Neural progenitor cell (in vitro differentiated cells): ENCODE measurements around the gene IRS2. TPM values are rescaled to one million over a fixed set of nuclear protein-coding genes. Genes with fewer than 3 reads are reported as not detected.

Experiments
- DNase-seq: peaks from one replicate; pipeline ENCODE4 v3.0.0-alpha.2; 2016; ENCODE audit warnings: low spot score
- H2AFZ ChIP-seq: fragments of 200-600 bp; sonication (generic); replicated peaks from 2 replicates; pipeline ENCODE4 v1.6.1; 2016; ENCODE audit warnings: antibody characterized with exemption
- H3F3A ChIP-seq: fragments of 200-600 bp; sonication (generic); 2 replicates; pipeline ENCODE4 v1.6.1; 2016; ENCODE audit warnings: antibody characterized with exemption, low read depth
- H3K27ac ChIP-seq: fragments of 200-600 bp; sonication (generic); 2 replicates; pipeline ENCODE4 v1.5.1; 2016; ENCODE audit warnings: mild to moderate bottlenecking
- H3K27me3 ChIP-seq: fragments of 200-600 bp; sonication (generic); 2 replicates; pipeline ENCODE4 v1.6.1; 2016; ENCODE audit warnings: mild to moderate bottlenecking, moderate library complexity
- H3K36me3 ChIP-seq: fragments of 200-600 bp; sonication (generic); 2 replicates; pipeline ENCODE4 v1.5.1; 2016
- H3K4me1 ChIP-seq: fragments of 200-600 bp; sonication (generic); 2 replicates; pipeline ENCODE4 v1.6.1; 2016; ENCODE audit warnings: mixed run types
- H3K4me2 ChIP-seq: fragments of 200-600 bp; sonication (generic); 2 replicates; pipeline ENCODE4 v1.6.1; 2016
- H3K4me3 ChIP-seq: fragments of 200-600 bp; sonication (generic); 2 replicates; pipeline ENCODE4 v1.5.1; 2016
- H3K79me2 ChIP-seq: fragments of 200-600 bp; sonication (generic); 2 replicates; pipeline ENCODE4 v1.6.1; 2016; ENCODE audit warnings: low read depth
- H3K9ac ChIP-seq: fragments of 200-600 bp; sonication (generic); 2 replicates; pipeline ENCODE4 v1.6.1; 2016
- H3K9me3 ChIP-seq: fragments of 200-600 bp; sonication (generic); 2 replicates; pipeline ENCODE4 v1.5.1; 2016; ENCODE audit warnings: low read depth
- H4K20me1 ChIP-seq: fragments of 200-600 bp; sonication (generic); 2 replicates; pipeline ENCODE4 v1.6.1; 2016; ENCODE audit warnings: low read depth
- H3K27ac Mint-ChIP-seq: 3 replicates; pipeline ENCODE4 v1.8.0; 2021; ENCODE audit warnings: mixed read lengths
- H3K27me3 Mint-ChIP-seq: 2 replicates; pipeline ENCODE4 v1.8.0; 2022; ENCODE audit warnings: low read depth, mild to moderate bottlenecking, inconsistent platforms, moderate library complexity, mixed read lengths; ENCODE audit not compliant: insufficient read depth
- H3K36me3 Mint-ChIP-seq: 3 replicates; pipeline ENCODE4 v1.8.0; 2021; ENCODE audit warnings: mixed read lengths
- H3K4me1 Mint-ChIP-seq: 3 replicates; pipeline ENCODE4 v1.8.0; 2021; ENCODE audit warnings: mixed read lengths
- H3K4me3 Mint-ChIP-seq: 3 replicates; pipeline ENCODE4 v1.8.0; 2021; ENCODE audit warnings: mild to moderate bottlenecking, moderate library complexity, mixed read lengths
- H3K9me3 Mint-ChIP-seq: 3 replicates; pipeline ENCODE4 v1.8.0; 2020; ENCODE audit warnings: mixed read lengths
- EZH2 ChIP-seq: fragments of 200-600 bp; sonication (generic); IDR thresholded peaks from 2 replicates; pipeline ENCODE4 v1.6.1; 2017; ENCODE audit warnings: antibody characterized with exemption, mild to moderate bottlenecking, moderate library complexity
- EZH2phosphoT487 ChIP-seq: fragments of 200-600 bp; sonication (generic); IDR thresholded peaks from 2 replicates; pipeline ENCODE4 v1.6.1; 2017; ENCODE audit warnings: antibody characterized with exemption
- total RNA-seq: library from RNA; depleted of rRNA; stranded (reverse); fragments of >200 nt; gene quantifications from 2 replicates; pipeline ENCODE4 v1.2.3, GENCODE V29; 2015; ENCODE audit warnings: low replicate concordance
- TF ChIP-seq, protein P1 (sequence below): fragments of 200-600 bp; sonication (generic); IDR thresholded peaks from 2 replicates; pipeline ENCODE4 v1.5.1; 2017; ENCODE audit warnings: antibody characterized with exemption, mild to moderate bottlenecking

IRS2 gene
- total RNA-seq, 1 donor from 2014 or later, result 4.2 TPM

DNA sequence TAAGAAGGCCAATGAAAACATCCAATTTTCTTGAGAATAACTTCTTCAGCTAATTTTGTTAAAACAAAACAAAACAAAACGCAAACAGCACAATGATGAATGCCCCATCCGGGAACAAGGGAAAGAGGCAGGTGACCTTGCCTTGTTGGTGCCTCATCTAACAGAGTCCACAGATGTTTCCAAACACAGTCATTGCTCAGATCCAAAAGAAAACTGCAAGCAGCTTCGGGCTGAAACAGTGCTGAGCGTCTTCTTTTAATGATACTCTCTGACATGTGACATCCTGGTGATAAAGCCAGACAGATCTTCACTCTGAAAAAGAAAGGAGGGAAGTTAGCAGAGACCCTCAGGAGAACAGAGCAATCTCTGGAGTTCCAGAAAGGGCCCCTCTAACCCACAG, 30.4 kb downstream of the IRS2 start:
- DNase-seq, result no peak
- no peak overlapping the region for H3K4me3 ChIP-seq
- no peak overlapping the region for H3K4me2 ChIP-seq
- H3K36me3 ChIP-seq, result peaks cover 8% of the 10 kb centered on the region
- Mint-ChIP-seq H3K4me3 (no peak overlapping the region), H3K27ac (no peak overlapping the region), H3K9me3 (peaks cover 20% of the 10 kb centered on the region), H3K4me1 (peaks cover 15% of the 10 kb centered on the region), H3K36me3 (peaks cover 65% of the 10 kb centered on the region), H3K27me3 (peaks cover 4% of the 10 kb centered on the region)
- peaks cover 26% of the 10 kb centered on the region for H4K20me1 ChIP-seq
- no peaks in the 10 kb centered on the region for H3F3A ChIP-seq
- no peaks in the 10 kb centered on the region for H3K27me3 ChIP-seq
- peaks cover 5% of the 10 kb centered on the region for H3K4me1 ChIP-seq
- H3K9ac ChIP-seq, result no peak overlapping the region
- H3K9me3 ChIP-seq, result no peaks in the 10 kb centered on the region
- H2AFZ ChIP-seq, result no peak overlapping the region
- H3K27ac ChIP-seq, result no peak overlapping the region
- TF ChIP-seq EZH2phosphoT487, result no peak
- TF ChIP-seq, protein P1, sequence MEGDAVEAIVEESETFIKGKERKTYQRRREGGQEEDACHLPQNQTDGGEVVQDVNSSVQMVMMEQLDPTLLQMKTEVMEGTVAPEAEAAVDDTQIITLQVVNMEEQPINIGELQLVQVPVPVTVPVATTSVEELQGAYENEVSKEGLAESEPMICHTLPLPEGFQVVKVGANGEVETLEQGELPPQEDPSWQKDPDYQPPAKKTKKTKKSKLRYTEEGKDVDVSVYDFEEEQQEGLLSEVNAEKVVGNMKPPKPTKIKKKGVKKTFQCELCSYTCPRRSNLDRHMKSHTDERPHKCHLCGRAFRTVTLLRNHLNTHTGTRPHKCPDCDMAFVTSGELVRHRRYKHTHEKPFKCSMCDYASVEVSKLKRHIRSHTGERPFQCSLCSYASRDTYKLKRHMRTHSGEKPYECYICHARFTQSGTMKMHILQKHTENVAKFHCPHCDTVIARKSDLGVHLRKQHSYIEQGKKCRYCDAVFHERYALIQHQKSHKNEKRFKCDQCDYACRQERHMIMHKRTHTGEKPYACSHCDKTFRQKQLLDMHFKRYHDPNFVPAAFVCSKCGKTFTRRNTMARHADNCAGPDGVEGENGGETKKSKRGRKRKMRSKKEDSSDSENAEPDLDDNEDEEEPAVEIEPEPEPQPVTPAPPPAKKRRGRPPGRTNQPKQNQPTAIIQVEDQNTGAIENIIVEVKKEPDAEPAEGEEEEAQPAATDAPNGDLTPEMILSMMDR, result no peak
- H3K79me2 ChIP-seq, result peaks cover 30% of the 10 kb centered on the region

DNA sequence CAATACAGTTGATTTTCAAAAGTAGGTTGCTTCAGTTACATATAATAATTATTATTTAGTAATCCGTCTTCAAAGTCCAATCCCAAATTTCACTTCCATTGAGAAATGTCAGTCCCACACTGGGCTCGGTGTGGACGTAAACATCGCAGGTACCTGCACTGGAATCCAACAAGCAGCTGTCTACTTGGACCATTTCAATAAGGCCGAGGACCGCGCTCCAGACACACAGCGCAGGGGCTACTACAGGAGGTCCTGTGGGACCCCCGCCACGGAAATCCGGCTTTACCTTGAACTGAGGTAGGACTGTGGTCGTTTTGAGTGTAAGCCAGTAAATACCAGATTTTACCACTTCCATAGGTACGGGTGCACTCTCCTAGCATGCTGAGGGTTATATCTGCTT, 30.8 kb downstream of the IRS2 start:
- no peak overlapping the region for H2AFZ ChIP-seq
- H3K27me3 Mint-ChIP-seq, result peaks cover 4% of the 10 kb centered on the region
- H3K27ac Mint-ChIP-seq, result no peak overlapping the region
- H3K4me3 ChIP-seq, result no peak overlapping the region
- peaks cover 27% of the 10 kb centered on the region for H4K20me1 ChIP-seq
- DNase-seq, result no peak
- H3F3A ChIP-seq, result no peaks in the 10 kb centered on the region
- H3K9ac ChIP-seq, result no peak overlapping the region
- H3K9me3 Mint-ChIP-seq, result peaks cover 21% of the 10 kb centered on the region
- H3K36me3 ChIP-seq, result peaks cover 8% of the 10 kb centered on the region
- peaks cover 8% of the 10 kb centered on the region for H3K4me1 ChIP-seq
- no peak overlapping the region for H3K4me3 Mint-ChIP-seq
- H3K4me1 Mint-ChIP-seq, result peaks cover 19% of the 10 kb centered on the region
- no peaks in the 10 kb centered on the region for H3K9me3 ChIP-seq
- H3K4me2 ChIP-seq, result no peak overlapping the region
- H3K36me3 Mint-ChIP-seq, result peaks cover 66% of the 10 kb centered on the region
- no peak overlapping the region for H3K27ac ChIP-seq
- TF ChIP-seq EZH2phosphoT487, result no peak
- no peak for TF ChIP-seq EZH2
- TF ChIP-seq, protein P1, result no peak
- peaks cover 25% of the 10 kb centered on the region for H3K79me2 ChIP-seq
- H3K27me3 ChIP-seq, result no peaks in the 10 kb centered on the region

DNA sequence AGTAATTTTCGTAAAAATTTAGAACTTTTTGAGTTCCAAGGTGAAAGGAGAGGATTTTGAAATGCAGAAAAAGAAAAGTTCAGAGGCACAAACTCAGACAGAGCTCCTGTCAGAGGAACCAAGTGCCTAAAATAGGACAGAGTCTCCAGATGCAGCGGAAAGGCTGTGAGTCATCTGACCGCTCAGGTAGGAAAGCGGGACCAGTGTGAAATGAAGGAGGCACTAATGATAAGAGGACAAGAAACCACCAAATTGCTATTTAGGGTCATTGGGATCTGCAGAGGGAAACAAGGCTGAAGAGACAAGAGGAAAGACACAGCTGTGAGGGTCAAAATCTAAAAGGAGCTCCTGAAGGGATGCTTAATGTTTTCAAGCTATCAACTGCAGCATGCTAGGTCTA, 34.9 kb downstream of the IRS2 start:
- no peaks in the 10 kb centered on the region for H3K9me3 ChIP-seq
- Mint-ChIP-seq H3K27me3 (peaks cover 4% of the 10 kb centered on the region), H3K27ac (no peak overlapping the region), H3K4me3 (no peak overlapping the region), H3K9me3 (peaks cover 19% of the 10 kb centered on the region), H3K36me3 (peaks cover 49% of the 10 kb centered on the region), H3K4me1 (peaks cover 28% of the 10 kb centered on the region)
- no peak for DNase-seq
- peaks cover 21% of the 10 kb centered on the region for H3K4me1 ChIP-seq
- H3K79me2 ChIP-seq, result no peaks in the 10 kb centered on the region
- H3K27me3 ChIP-seq, result no peaks in the 10 kb centered on the region
- H4K20me1 ChIP-seq, result peaks cover 8% of the 10 kb centered on the region
- peaks cover 8% of the 10 kb centered on the region for H3K36me3 ChIP-seq
- H3K9ac ChIP-seq, result no peak overlapping the region
- TF ChIP-seq, protein P1, result no peak
- no peak for TF ChIP-seq EZH2
- no peak for TF ChIP-seq EZH2phosphoT487
- no peak overlapping the region for H3K27ac ChIP-seq
- no peak overlapping the region for H2AFZ ChIP-seq
- no peaks in the 10 kb centered on the region for H3F3A ChIP-seq
- H3K4me3 ChIP-seq, result no peak overlapping the region
- H3K4me2 ChIP-seq, result no peak overlapping the region
